Stomach smooth muscle (tissue), 2 donors: Measurements from ENCODE around the gene TFF2.

Source experiments
- H3K27ac ChIP-seq: one replicate; pipeline ENCODE4 v1.7.0; 2013; ENCODE audit warnings: mild to moderate bottlenecking, low read length, inconsistent platforms
- H3K27me3 ChIP-seq, 2 donors: one replicate each; pipeline ENCODE4 v1.7.0; 2013; ENCODE audit warnings: low read length in 2 of 2; ENCODE audit not compliant: insufficient read depth in 2 of 2, control insufficient read depth in 1 of 2
- H3K36me3 ChIP-seq, 2 donors: one replicate each; pipeline ENCODE4 v1.7.0; 2013; ENCODE audit warnings: low read length in 2 of 2; ENCODE audit not compliant: control insufficient read depth in 2 of 2, insufficient read depth in 2 of 2
- H3K4me1 ChIP-seq: one replicate; pipeline ENCODE4 v1.7.0; 2013; ENCODE audit warnings: low read length; ENCODE audit not compliant: control insufficient read depth, insufficient read depth
- H3K4me3 ChIP-seq, 2 donors: one replicate each; pipeline ENCODE4 v1.7.0; 2013; ENCODE audit warnings: low read length in 2 of 2
- H3K9ac ChIP-seq, 2 donors: one replicate each; pipeline ENCODE4 v1.7.0; 2013; ENCODE audit warnings: low read length in 2 of 2, mild to moderate bottlenecking in 1 of 2
- H3K9me3 ChIP-seq, 2 donors: one replicate each; pipeline ENCODE4 v1.7.0; 2013; ENCODE audit warnings: low read length in 2 of 2; ENCODE audit not compliant: control insufficient read depth in 2 of 2
- donor health status: healthy.
- donor health status: Pancreatic carcinoma.

TFF2 gene, protein sequence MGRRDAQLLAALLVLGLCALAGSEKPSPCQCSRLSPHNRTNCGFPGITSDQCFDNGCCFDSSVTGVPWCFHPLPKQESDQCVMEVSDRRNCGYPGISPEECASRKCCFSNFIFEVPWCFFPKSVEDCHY

DNA sequence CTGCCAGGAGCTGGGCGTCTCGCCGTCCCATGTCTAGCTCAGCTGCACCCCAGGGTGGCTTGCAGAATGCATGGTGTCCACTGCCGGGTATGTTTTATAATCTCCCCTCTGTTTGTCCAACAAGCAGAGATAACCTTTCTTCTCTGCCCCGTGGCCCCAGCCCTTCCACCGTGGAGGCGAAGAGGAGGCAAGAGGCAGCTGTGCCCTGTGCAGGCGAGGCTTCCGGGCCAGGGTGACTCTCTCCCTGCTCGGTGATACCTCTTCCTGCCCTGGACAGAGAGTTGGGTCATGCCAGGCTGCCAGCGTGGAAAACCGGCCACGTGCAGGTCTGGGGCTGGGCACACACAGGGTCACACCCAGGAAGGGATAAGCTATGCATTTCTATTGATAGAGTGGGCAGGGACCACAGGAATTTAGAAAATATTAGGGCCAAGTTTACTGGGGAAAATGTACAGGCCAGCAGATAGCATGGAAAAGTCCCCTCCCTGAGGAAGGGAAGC lies at the start of gene TFF2:
Gene TFF2, minus strand, starts transcription at position 68 of the 500 bp plus-strand sequence. Its CDS starts 37 bp downstream, at position 31.
- Histone ChIP-seq H3K9ac (no peak within 1 kb of the TSS), H3K27me3 (peaks cover 0 to 9% of the 10 kb centered on the region in 2 donors), H3K9me3 (peaks cover 4 to 13% of the 10 kb centered on the region in 2 donors), H3K4me3 (no peak within 1 kb of the TSS), H3K27ac (no peak within 1 kb of the TSS), H3K36me3 (no peaks in the 10 kb centered on the region), H3K4me1 (no peaks in the 10 kb centered on the region)

DNA sequence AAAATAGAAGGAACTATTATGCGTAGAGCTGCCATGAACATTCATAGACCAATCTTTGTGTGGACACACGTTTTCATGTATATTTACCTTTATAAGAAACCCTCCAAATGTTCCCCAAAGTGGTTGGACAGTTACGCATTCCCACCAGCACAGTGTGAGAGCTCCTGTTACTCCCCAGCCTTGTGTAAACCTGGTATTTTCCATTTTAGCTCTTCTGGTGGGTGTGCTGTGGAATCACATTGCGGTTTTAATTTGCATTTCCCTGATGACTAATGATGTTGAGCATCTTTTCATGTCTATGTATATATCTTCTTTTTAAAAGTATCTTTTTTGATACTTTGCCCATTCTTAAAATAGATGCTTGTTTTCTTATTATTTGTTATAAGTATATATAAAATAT lies 49.7 kb upstream of the TFF2 start:
- H3K9ac ChIP-seq, result no peak overlapping the region
- no peak overlapping the region for H3K4me3 ChIP-seq
- H3K36me3 ChIP-seq, result no peaks in the 10 kb centered on the region
- no peaks in the 10 kb centered on the region for H3K4me1 ChIP-seq
- no peak overlapping the region for H3K27ac ChIP-seq
- H3K27me3 ChIP-seq, result peaks cover 0 to 6% of the 10 kb centered on the region in 2 donors
- peaks cover 4% of the 10 kb centered on the region in 2 donors for H3K9me3 ChIP-seq

DNA sequence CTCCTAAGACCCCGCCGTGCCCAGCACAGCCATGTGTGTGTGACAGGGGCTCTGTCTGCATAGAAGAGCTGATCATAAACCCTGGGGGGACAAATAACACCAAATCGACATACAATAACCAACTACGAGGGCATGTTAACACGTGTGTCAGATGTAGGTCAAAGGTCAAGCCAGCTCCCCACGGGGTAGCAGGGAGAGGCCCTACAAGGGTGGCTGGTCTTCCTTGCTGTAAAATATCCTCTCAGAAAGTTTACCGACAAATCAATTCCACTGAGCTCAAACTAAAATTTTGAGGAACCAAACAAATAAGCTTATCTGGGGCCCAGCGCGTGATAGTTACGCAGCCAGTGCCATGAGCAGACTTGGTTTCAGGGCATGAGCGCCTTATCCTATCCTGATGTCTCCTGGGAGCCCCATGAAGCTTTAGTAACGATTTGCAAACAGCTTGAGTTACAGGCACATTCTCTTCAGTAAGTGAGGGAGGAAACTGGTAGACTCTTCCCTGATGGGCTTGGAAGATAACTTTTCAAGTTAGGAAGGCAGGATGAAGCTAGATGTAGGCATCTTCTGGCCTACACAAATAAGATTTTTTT lies 47.7 kb upstream of the TFF2 start:
- H3K9me3 ChIP-seq, result peaks cover 4% of the 10 kb centered on the region in 2 donors
- no peak overlapping the region for H3K4me3 ChIP-seq
- no peak overlapping the region for H3K27ac ChIP-seq
- H3K36me3 ChIP-seq, result no peaks in the 10 kb centered on the region
- no peaks in the 10 kb centered on the region for H3K4me1 ChIP-seq
- H3K27me3 ChIP-seq, result peaks cover 0 to 6% of the 10 kb centered on the region in 2 donors
- no peak overlapping the region for H3K9ac ChIP-seq

DNA sequence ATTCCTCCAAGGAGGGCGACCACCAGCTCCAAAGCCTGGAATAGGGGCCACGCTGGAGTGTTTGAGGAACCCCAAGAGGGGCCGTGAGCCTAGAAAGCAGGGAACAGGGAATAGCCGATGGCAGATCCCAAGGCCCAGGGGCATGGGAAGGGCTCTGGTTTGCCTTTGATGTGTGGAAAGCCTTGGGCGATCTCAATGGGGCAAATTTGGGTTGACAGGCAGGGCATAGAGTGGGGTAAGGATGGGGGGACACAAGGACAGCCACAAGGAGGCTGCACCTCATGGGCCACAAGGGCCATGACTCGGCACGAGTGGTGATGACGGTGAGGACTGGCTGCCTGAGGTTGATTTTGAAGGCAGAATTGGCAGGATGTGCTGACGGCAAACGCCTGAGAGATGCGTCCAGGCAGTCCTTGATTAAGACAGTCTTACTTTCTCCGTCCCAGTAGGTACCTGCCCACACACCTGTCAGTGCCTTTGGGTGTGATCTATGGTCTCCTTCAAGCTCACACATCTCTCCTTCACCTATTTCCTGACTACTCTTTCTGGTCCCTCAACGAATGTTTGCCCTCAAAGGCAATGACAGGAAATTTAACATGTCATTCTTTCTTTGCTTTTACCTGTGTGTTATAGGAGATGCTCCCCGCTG lies 47.1 kb upstream of the TFF2 start:
- no peaks in the 10 kb centered on the region for H3K4me1 ChIP-seq
- no peak overlapping the region for H3K4me3 ChIP-seq
- no peaks in the 10 kb centered on the region for H3K36me3 ChIP-seq
- no peak overlapping the region for H3K9ac ChIP-seq
- peaks cover 0 to 6% of the 10 kb centered on the region in 2 donors for H3K27me3 ChIP-seq
- no peak overlapping the region for H3K27ac ChIP-seq
- H3K9me3 ChIP-seq, result peaks cover 4% of the 10 kb centered on the region in 2 donors

DNA sequence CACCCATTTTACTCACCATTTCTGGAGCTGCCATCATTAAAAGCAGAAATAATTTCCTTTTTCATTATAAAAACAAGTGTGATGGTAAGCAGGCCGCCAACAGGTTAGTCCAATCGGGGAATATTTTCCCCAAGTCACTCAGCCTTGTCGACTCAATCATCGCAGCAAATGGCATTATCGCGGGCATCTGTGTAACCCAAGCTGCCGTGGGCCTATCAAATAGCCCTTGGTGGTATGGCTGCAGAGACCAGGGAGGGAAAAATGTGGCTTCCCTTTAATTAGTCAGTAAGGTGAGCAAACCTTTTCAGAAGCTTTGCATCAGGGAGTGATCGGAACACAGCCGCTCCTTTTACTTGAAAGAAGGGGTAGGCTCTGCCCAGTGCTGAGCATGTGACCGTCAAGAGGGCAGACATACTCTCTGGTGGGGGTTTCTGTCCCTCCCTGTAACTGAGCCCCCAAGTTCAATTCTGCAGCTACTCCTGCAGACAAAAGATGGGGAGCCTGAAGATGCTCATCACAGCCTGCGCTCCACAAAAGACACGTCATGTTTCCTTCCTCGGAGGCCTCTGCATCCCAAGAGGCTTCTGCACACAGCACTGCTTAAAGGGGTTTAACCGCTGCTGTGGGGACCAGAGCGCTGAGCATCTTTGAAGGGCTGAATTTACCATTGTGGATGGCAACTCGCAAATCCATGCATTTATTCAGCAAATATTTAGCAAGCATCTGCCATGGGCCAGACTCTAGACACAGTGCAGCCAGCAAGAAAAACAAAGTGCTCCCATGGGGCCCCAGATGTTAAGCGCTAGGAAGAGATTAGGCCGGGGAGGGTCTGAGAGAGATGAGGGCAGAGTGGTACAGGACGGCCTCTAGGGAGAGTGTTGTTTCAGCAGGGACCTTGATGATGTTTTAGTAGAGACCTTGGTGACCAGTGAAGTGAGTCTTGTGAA lies 46.3 kb upstream of the TFF2 start:
- Histone ChIP-seq H3K27ac (no peak overlapping the region), H3K4me1 (no peaks in the 10 kb centered on the region), H3K9ac (no peak overlapping the region), H3K27me3 (peaks cover 2 to 6% of the 10 kb centered on the region in 2 donors), H3K9me3 (peaks cover 2 to 4% of the 10 kb centered on the region in 2 donors), H3K4me3 (no peak overlapping the region), H3K36me3 (no peaks in the 10 kb centered on the region)

DNA sequence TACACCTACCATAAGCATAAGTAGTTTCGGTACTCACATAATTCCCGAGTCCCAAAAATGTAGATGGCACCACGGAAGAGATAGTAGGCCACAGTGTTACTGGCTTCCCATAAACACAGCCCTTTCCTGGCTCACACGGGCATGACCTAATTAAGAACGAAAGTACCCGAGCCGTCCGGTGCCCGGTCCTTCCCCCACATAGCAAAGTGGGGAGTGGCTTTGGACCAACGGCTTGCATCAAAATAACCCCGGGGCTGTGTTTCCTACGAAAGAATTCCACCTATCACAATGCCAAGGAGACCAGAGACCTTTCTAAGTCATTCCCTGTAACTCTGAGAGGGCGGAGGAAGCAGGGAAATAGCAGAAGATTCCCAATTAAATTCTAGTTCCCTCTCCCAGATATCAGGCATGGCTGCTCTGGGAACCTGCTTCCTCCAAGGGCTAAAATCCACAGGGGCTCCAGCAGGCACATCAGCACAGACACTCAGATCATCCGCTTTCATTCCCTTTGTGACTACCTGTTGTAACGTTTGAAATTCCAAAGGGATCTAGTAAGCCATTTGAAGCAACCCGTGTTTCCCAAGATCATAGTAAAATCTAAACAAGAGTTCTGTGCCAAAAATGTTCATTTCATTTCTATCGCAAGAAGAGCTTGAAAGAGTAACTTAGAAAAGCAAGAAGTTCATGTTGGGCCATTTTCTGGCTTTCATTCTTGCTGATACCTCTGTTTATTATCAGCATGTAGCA lies 45.3 kb upstream of the TFF2 start, which contains the start of gene TMPRSS3:
Gene TMPRSS3, minus strand, starts transcription at position 148 of the 747 bp plus-strand sequence. CDS start 635 bp downstream, outside the sequence.
- Histone ChIP-seq H3K9ac (no peak within 1 kb of the TSS), H3K4me3 (no peak within 1 kb of the TSS), H3K4me1 (no peaks in the 10 kb centered on the region), H3K36me3 (no peaks in the 10 kb centered on the region), H3K27me3 (peaks cover 2 to 12% of the 10 kb centered on the region in 2 donors), H3K27ac (no peak within 1 kb of the TSS), H3K9me3 (no peaks in the 10 kb centered on the region)

DNA sequence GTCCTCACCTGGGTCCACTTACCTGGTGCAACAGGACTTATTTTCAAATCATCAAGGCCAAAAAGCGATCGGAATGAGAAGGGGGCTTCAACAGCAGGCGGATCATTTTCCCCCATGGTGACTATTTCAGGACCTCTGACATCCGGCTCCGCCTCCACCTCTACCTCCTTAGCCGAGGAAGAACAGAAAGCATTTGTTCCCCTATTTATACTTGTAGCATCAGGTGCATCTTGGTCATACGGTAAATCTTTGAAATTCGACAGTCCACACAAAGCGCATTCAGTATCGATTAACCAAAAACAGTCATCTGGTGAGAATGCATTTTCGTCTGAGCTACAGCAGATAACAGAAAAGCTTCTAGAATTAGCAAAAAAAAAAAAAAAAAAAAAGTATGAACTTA lies 44.5 kb upstream of the TFF2 start:
- no peak overlapping the region for H3K4me3 ChIP-seq
- H3K36me3 ChIP-seq, result no peaks in the 10 kb centered on the region
- no peaks in the 10 kb centered on the region for H3K9me3 ChIP-seq
- H3K27me3 ChIP-seq, result peaks cover 2 to 14% of the 10 kb centered on the region in 2 donors
- H3K4me1 ChIP-seq, result no peaks in the 10 kb centered on the region
- no peak overlapping the region for H3K27ac ChIP-seq
- no peak overlapping the region for H3K9ac ChIP-seq

DNA sequence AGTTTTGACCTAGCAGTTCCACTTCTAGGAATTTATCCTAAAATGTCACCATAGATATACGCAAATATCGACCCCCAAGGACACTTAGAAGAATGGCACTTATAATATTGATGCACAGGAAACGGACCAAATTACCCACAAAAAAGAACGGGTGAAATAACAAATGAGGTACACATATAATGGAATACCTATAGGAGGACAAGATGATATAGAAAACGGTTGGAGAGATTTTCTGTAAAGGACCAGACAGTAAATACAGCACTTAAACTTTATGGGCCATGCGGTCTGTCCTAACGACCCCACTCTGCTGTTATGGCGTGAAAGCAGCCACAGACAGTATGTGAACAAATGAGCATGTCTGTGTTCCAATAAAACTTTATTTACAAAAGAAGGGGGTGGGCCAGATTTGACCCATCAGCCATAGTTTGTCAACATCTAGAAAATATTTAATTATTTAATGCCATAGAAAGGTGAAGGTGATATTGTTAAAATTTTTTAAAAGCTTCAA lies 42.7 kb upstream of the TFF2 start:
- no peak overlapping the region for H3K27ac ChIP-seq
- H3K9me3 ChIP-seq, result no peaks in the 10 kb centered on the region
- H3K4me1 ChIP-seq, result no peaks in the 10 kb centered on the region
- peaks cover 5 to 25% of the 10 kb centered on the region in 2 donors for H3K27me3 ChIP-seq
- H3K36me3 ChIP-seq, result no peaks in the 10 kb centered on the region
- no peak overlapping the region for H3K9ac ChIP-seq
- H3K4me3 ChIP-seq, result no peak overlapping the region

DNA sequence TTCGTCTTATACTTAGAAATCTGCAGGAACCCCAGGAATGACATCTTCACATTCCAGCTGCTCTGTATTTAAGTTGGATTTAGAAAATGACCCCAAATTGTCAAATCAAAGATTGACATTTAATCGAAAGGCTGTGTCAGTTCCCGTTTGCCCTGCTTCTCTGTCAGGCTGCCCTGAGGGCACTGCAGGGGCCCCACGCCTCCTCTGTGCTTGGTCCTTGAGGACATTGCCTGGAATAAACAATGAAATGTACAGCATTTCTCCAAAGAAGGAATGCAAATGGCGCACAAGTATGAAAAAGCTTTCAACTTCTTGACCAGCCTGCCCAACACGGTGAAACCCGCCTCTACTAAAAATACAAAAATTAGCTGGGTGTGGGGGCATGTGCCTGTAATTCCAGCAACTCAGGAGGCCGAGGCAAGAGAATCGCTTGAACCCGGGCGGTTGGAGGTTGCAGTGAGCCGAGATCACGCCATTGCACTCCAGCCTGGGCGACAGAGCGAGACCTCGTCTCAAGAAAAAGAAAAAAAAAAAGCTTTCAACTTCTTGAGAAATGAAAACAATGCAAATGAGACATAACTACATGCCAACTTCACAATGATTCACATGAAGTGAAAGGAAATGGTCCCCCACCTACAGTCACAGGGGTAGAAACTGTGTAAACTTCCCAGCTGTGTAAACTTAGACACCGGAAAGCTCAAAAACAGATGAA lies 42.1 kb upstream of the TFF2 start:
- Histone ChIP-seq H3K4me3 (no peak overlapping the region), H3K4me1 (no peaks in the 10 kb centered on the region), H3K27me3 (peaks cover 5 to 27% of the 10 kb centered on the region in 2 donors), H3K9ac (no peak overlapping the region), H3K36me3 (no peaks in the 10 kb centered on the region), H3K9me3 (no peaks in the 10 kb centered on the region), H3K27ac (no peak overlapping the region)
